ENCODE data around the gene ELK1.
"Not testable (repeated sequence)": the region's sequence is repeated elsewhere in the genome, so short reads cannot be mapped to it uniquely, and the experiment has no call there.

ELK1 gene

DNA sequence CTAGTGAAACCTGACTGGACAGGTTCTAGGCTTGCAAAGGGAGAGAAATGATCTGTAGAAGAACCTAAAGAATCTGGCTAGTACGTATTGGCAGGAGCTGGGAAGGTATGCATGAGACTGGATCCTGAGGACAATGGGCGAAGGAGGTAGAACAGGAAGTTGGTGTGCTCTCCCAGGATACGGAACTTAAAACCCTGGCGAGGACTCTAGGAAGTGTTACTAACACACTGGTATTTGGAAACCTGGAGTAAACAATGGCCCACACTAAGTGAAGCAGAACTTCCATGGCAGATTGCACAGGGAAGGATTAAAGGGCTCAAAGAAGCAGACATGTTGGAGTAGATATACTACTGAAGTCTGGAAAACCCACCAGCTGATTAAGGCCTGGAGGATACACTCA is 39.9 kb downstream of the ELK1 start:
- DNase-seq, result no peak

GRCh38 chrX:47608130-47608810 is 42.1 kb downstream of the ELK1 start:
- no peak for DNase-seq

DNA sequence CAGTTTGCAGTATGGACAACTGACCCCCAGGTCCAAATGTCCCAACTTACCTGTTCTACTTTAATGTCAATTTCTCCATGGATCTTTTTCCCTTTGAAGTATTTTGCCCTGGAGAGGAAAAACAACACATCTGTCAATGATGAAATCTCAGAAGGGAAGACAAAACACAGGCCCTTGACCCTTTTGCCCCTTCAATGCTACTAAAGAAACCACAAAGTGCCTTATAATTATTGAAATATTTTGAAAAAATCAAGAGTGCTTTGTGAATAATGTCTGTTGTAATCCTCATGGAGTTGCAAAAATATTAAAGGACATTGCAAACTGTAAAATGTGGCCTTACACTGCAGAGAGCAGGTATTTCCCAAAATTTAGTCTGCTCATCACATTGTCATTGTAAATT is 43.3 kb downstream of the ELK1 start:
- no peak for DNase-seq

- no peak for DNase-seq
These were observed 45.3 kb downstream of the ELK1 start for GRCh38 chrX:47605024-47605423.

GRCh38 chrX:47603125-47603524 is 47.2 kb downstream of the ELK1 start:
- not testable (repeated sequence) for DNase-seq

DNA sequence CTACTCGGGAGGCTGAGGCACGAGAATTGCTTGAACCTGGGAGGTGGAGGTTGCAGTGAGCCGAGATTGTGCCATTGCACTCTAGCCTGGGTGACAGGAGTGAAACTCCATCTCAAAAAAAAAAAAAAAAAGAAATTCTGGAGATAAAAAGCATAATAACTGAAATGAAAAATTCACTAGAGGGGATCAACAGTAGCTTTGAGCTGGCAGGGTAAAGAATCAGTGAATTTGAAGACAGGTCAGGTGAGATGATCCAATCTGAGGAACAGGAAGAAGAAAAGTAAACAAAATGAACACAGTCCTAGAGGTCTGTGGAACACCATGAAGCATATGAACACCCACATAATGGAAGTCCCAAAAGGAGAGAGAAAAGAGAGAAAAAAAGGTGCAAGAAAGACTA is 53.1 kb downstream of the ELK1 start:
- no peak for DNase-seq

DNA sequence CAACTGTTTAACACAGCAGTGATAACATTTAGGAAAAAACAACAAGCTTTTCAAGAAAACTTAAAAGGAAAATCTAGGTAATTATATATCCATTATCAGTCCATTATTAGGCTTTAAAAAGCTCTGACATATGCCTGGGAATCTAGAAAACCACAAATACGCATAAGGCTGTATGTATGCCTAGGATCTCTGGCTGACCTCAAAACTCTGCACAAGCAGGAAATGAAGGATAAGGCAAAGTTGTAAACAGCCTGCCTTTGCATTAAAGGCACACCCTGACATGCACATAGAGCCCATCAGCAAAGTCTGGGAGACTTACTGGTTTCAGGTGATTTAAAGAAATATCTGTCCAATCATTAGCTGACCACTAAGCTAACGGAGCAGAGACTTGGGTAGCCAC is 54.1 kb downstream of the ELK1 start:
- no peak for DNase-seq

DNA sequence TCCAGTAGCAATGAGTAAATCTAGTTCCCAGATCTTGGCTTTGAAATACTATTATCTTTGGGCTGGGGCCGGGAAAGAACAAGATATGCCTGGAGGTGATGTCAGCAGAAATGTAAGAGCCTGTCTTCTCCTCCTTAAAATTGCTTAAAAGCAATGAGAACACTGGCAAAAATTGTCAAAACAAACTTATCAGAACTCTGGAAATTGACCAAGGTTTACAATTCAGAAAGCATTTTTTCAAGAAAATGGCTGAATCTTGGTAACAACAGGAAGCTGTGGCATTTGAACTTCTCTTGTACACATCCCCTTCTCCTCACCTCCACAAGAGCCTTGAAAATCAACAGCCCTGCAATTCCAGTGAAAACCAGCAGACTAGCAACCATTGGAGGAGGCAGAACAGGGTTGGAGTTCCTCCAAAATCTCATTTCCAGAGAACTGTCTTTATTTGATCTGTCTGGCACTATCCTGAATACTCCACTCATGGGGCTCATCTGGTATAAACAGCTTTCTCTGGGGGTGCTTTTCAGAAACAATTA is 54.6 kb downstream of the ELK1 start:
- peak; percentile 9 for DNase-seq

DNA sequence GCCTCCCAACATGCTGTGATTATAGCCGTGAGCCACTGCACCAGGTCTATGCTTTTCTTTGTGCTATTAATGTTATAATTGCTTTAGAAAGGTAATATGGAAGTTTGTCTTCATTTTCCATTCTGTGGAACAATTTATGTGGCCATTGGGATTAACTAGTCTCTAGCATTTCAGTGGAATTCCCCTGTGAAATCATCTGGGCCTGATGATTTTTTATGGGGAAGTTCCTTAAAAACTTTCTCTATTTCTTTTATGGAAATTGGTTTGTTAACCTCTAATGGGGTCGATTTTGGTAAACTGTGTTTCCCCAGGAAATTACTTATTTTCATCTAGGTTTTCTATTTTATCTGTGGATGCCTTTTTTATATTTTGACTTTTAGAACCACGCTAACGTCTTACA is 56.8 kb downstream of the ELK1 start:
- DNase-seq, result no peak

- DNase-seq, result no peak
These were observed 59.4 kb downstream of the ELK1 start for GRCh38 chrX:47590984-47591383.

DNA sequence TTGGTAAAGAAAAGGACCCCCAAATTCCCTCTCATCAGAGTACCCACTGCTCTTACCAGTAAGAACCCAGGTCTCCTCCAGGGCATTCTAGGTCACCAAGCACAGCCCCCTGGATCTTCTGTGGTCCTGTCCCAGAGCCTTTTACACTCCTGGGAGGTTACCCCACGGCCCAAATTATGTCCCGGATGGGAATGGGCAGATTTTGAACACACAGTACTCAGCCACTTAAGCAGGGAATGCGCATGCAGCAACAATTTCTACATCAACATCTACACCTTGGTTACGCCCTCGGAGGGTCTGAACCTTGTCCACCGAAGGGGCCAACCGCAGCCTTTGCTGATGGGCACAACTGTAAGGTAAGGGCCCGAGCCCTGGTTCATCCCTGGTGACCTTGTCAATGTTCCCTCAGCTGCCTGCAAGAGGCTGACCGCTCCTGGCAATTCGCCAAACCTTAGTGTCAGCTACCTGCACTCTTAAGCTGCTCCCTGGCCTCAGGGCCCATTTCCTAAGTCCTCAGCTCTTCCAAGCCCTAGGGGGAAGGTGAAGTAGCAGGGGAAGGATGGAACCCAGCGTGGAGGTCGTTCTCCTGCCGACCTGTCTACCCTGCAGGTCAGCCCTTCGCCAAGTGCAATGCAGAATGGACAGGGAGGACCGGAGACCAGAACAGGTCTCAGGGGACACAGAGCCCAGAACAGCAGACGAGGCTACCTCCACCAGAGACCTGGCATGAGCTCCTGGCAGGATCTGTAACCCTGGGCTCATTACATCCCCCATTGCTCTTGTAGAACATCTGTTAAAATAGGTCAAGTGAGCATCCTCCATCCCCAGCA is 62.2 kb downstream of the ELK1 start:
- DNase-seq, result no peak

DNA sequence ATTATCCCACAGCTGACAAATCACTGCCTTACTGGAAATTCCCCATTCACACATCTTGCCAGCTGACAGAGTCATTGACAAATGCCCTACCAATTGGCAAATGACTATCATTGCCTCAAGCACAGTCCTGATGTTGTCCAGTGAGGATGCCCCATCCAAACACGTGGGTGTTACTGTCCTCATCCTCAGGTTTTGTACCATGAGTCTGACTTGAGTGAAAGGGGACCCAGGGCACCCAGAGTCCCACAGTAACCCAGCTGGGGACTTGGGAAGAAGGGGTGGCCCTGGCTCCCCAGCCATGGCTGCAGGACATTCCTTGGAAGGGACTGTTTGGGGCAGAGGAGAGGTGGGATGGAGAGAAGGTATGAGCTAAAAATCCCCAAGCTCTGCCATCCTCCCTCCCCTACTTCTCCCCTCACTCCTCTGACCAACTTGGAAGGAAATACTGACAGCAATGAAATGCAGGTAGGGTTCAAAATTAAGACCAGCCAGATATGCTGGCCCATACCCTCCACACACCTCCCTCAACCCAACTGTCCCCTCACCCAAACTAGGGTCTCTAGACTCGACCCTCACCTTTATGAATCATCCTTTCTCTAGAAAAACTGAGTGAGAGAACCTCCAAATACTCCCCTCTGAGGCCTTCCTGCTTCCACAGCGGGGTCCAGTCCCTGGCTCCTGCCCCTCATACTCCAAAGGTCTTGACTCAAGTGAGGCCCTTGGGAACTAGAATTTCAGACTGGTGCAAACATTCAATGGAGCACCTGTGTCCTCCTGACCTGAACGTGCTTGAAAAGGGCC is 63.1 kb downstream of the ELK1 start:
- no peak for DNase-seq

DNA sequence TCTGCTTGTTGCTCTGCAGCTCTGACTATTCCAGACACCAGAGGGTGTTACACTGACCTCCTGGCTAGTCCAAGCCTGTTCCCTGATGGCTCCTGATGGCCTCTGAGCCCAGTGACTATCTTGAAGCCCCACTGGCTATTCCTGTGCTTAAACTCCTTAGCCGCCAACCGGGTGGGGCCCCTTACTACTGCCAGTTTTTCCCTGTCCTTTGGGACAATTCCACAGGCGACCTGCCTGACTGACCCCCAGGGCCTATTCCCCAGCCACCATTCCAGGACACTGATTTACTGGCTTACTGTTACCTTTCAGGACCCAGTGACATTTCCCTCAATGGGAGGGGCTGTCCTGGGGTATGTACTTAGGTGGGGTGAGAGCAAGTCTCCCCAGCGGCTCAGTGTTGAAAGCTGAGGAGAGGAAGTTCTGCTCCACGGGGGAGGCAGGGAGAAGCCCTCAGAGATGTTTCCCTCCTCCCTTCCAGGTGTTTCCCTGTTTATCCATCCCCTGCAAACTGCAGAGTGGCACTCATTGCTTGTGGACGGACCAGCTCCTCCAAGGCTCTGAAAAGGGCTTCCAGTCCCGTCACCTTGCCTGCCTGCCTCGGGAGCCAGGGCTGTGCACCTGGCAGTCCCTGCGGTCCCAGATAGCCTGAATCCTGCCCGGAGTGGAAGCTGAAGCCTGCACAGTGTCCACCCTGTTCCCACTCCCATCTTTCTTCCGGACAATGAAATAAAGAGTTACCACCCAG is 64.1 kb downstream of the ELK1 start:
- DNase-seq, result no peak

Measured in NCI-H1092 treated with DMSO at 0.1 percent for 48 hours (cell line).